ENCODE results near the gene PSAP.

PSAP gene

GRCh38 chr10:71820966-71821365, 30.1 kb downstream of the PSAP start:
- Histone ChIP-seq H3K27ac (ENCODE audit: insufficient read depth in 1 of 2, low read depth in 1 of 2, low read length in 2 of 2, poor library complexity in 1 of 2, severe bottlenecking in 2 of 2) (no peak overlapping the region), H3K4me1 (ENCODE audit: control extremely low read depth in 1 of 4, control insufficient read depth in 4 of 4, insufficient read depth in 4 of 4, low read length in 3 of 4) (peaks cover 0 to 10% (median 0%) of the 10 kb centered on the region in 4 experiments), H3K36me3 (ENCODE audit: control insufficient read depth in 4 of 4, insufficient read depth in 4 of 4, low read length in 3 of 4) (peaks cover 20 to 90% (median 70%) of the 10 kb centered on the region in 4 experiments), H3K9me3 (ENCODE audit: control extremely low read depth in 1 of 5, control insufficient read depth in 4 of 5, insufficient read depth in 2 of 5, low read depth in 1 of 5, low read length in 4 of 5) (no peaks in the 10 kb centered on the region), H3K27me3 (replicated peaks in 2 of 5; ENCODE audit: control insufficient read depth in 4 of 5, insufficient read depth in 5 of 5, low read length in 4 of 5) (no peaks in the 10 kb centered on the region), H3K4me3 (ENCODE audit: control insufficient read depth in 1 of 7, extremely low read depth in 1 of 7, insufficient read depth in 4 of 7, low read depth in 2 of 7, low read length in 6 of 7) (no peak overlapping the region)
- DNase-seq = no peak
- ChIA-PET CTCF (no interaction called here), POLR2A (no interaction called here)
- 100% methylated on average over 2 of the region's 8 CpGs for WGBS (ENCODE audit: insufficient coverage)

GRCh38 chr10:71819985-71820384, 31.1 kb downstream of the PSAP start:
- Histone ChIP-seq H3K27ac (ENCODE audit: insufficient read depth in 1 of 2, low read depth in 1 of 2, low read length in 2 of 2, poor library complexity in 1 of 2, severe bottlenecking in 2 of 2) (no peak overlapping the region), H3K9me3 (ENCODE audit: control extremely low read depth in 1 of 5, control insufficient read depth in 4 of 5, insufficient read depth in 2 of 5, low read depth in 1 of 5, low read length in 4 of 5) (no peaks in the 10 kb centered on the region), H3K4me3 (ENCODE audit: control insufficient read depth in 1 of 7, extremely low read depth in 1 of 7, insufficient read depth in 4 of 7, low read depth in 2 of 7, low read length in 6 of 7) (no peak overlapping the region), H3K4me1 (ENCODE audit: control extremely low read depth in 1 of 4, control insufficient read depth in 4 of 4, insufficient read depth in 4 of 4, low read length in 3 of 4) (peaks cover 0 to 10% (median 0%) of the 10 kb centered on the region in 4 experiments), H3K36me3 (ENCODE audit: control insufficient read depth in 4 of 4, insufficient read depth in 4 of 4, low read length in 3 of 4) (peaks cover 19 to 87% (median 65%) of the 10 kb centered on the region in 4 experiments), H3K27me3 (replicated peaks in 2 of 5; ENCODE audit: control insufficient read depth in 4 of 5, insufficient read depth in 5 of 5, low read length in 4 of 5) (no peaks in the 10 kb centered on the region)
- 97% methylated on average over 5 of the region's 6 CpGs for WGBS (ENCODE audit: insufficient coverage)
- CTCF ChIA-PET = interaction anchor here (0.6 to 3.0 kb wide), 4 partner anchors 9 to 248 kb away, joined by 3 to 8 read pairs (median 5); no protein-coding TSS in a partner anchor
- POLR2A ChIA-PET = no interaction called here
- no peak for DNase-seq

- no peaks in the 10 kb centered on the region for H3K27me3 ChIP-seq (replicated peaks in 2 of 5; ENCODE audit: control insufficient read depth in 4 of 5, insufficient read depth in 5 of 5, low read length in 4 of 5)
- no peaks in the 10 kb centered on the region for H3K9me3 ChIP-seq (ENCODE audit: control extremely low read depth in 1 of 5, control insufficient read depth in 4 of 5, insufficient read depth in 2 of 5, low read depth in 1 of 5, low read length in 4 of 5)
- H3K27ac ChIP-seq (ENCODE audit: insufficient read depth in 1 of 2, low read depth in 1 of 2, low read length in 2 of 2, poor library complexity in 1 of 2, severe bottlenecking in 2 of 2) = no peak overlapping the region
- peaks cover 0 to 10% (median 0%) of the 10 kb centered on the region in 4 experiments for H3K4me1 ChIP-seq (ENCODE audit: control extremely low read depth in 1 of 4, control insufficient read depth in 4 of 4, insufficient read depth in 4 of 4, low read length in 3 of 4)
- over 99% methylated on average over 18 of the region's 18 CpGs for WGBS (ENCODE audit: insufficient coverage)
- ChIA-PET CTCF (interaction anchor here (0.6 to 3.0 kb wide), 5 partner anchors 10 to 247 kb away, joined by 3 to 8 read pairs (median 4); no protein-coding TSS in a partner anchor), POLR2A (no interaction called here)
- DNase-seq = no peak
- H3K4me3 ChIP-seq (ENCODE audit: control insufficient read depth in 1 of 7, extremely low read depth in 1 of 7, insufficient read depth in 4 of 7, low read depth in 2 of 7, low read length in 6 of 7) = no peak overlapping the region
- H3K36me3 ChIP-seq (ENCODE audit: control insufficient read depth in 4 of 4, insufficient read depth in 4 of 4, low read length in 3 of 4) = peaks cover 16 to 83% (median 63%) of the 10 kb centered on the region in 4 experiments
Observed at GRCh38 chr10:71819441-71819861, 31.6 kb downstream of the PSAP start.

GRCh38 chr10:71818674-71819260, 32.3 kb downstream of the PSAP start:
- peaks cover 0 to 10% (median 0%) of the 10 kb centered on the region in 4 experiments for H3K4me1 ChIP-seq (ENCODE audit: control extremely low read depth in 1 of 4, control insufficient read depth in 4 of 4, insufficient read depth in 4 of 4, low read length in 3 of 4)
- ChIA-PET CTCF (interaction anchor here (1.3 to 3.0 kb wide), 6 partner anchors 10 to 121 kb away, joined by 4 to 10 read pairs (median 6); no protein-coding TSS in a partner anchor), POLR2A (no interaction called here)
- H3K27me3 ChIP-seq (replicated peaks in 2 of 5; ENCODE audit: control insufficient read depth in 4 of 5, insufficient read depth in 5 of 5, low read length in 4 of 5) = no peaks in the 10 kb centered on the region
- H3K9me3 ChIP-seq (ENCODE audit: control extremely low read depth in 1 of 5, control insufficient read depth in 4 of 5, insufficient read depth in 2 of 5, low read depth in 1 of 5, low read length in 4 of 5) = no peaks in the 10 kb centered on the region
- H3K4me3 ChIP-seq (ENCODE audit: control insufficient read depth in 1 of 7, extremely low read depth in 1 of 7, insufficient read depth in 4 of 7, low read depth in 2 of 7, low read length in 6 of 7) = no peak overlapping the region
- H3K36me3 ChIP-seq (ENCODE audit: control insufficient read depth in 4 of 4, insufficient read depth in 4 of 4, low read length in 3 of 4) = peaks cover 15 to 76% (median 58%) of the 10 kb centered on the region in 4 experiments
- DNase-seq = no peak
- 98% methylated on average over 8 of the region's 14 CpGs for WGBS (ENCODE audit: insufficient coverage)
- H3K27ac ChIP-seq (ENCODE audit: insufficient read depth in 1 of 2, low read depth in 1 of 2, low read length in 2 of 2, poor library complexity in 1 of 2, severe bottlenecking in 2 of 2) = no peak overlapping the region

GRCh38 chr10:71817831-71818655, 33.0 kb downstream of the PSAP start:
- Histone ChIP-seq H3K27ac (ENCODE audit: insufficient read depth in 1 of 2, low read depth in 1 of 2, low read length in 2 of 2, poor library complexity in 1 of 2, severe bottlenecking in 2 of 2) (no peak overlapping the region), H3K36me3 (ENCODE audit: control insufficient read depth in 4 of 4, insufficient read depth in 4 of 4, low read length in 3 of 4) (peaks cover 15 to 69% (median 53%) of the 10 kb centered on the region in 4 experiments), H3K27me3 (replicated peaks in 2 of 5; ENCODE audit: control insufficient read depth in 4 of 5, insufficient read depth in 5 of 5, low read length in 4 of 5) (no peaks in the 10 kb centered on the region), H3K4me3 (ENCODE audit: control insufficient read depth in 1 of 7, extremely low read depth in 1 of 7, insufficient read depth in 4 of 7, low read depth in 2 of 7, low read length in 6 of 7) (no peak overlapping the region), H3K9me3 (ENCODE audit: control extremely low read depth in 1 of 5, control insufficient read depth in 4 of 5, insufficient read depth in 2 of 5, low read depth in 1 of 5, low read length in 4 of 5) (no peaks in the 10 kb centered on the region), H3K4me1 (ENCODE audit: control extremely low read depth in 1 of 4, control insufficient read depth in 4 of 4, insufficient read depth in 4 of 4, low read length in 3 of 4) (peaks cover 0 to 10% (median 0%) of the 10 kb centered on the region in 4 experiments)
- DNase-seq = no peak
- ChIA-PET CTCF (interaction anchor here (0.5 to 3.0 kb wide), 9 partner anchors 11 to 1062 kb away, joined by 3 to 10 read pairs (median 4); no protein-coding TSS in a partner anchor), POLR2A (interaction anchor here (1.2 kb wide), 1 partner anchor 20 kb away, joined by 3 read pairs; no protein-coding TSS in a partner anchor)
- WGBS (ENCODE audit: insufficient coverage) = 91% methylated on average over 3 of the region's 9 CpGs

- DNase-seq = no peak
- POLR2A ChIA-PET = interaction anchor here (1.2 kb wide), 1 partner anchor 21 kb away, joined by 3 read pairs; no protein-coding TSS in a partner anchor
- H3K27me3 ChIP-seq (replicated peaks in 2 of 5; ENCODE audit: control insufficient read depth in 4 of 5, insufficient read depth in 5 of 5, low read length in 4 of 5) = no peaks in the 10 kb centered on the region
- CTCF ChIA-PET = interaction anchor here (1.0 to 3.0 kb wide), 10 partner anchors 8 to 108 kb away, joined by 3 to 10 read pairs (median 4); no protein-coding TSS in a partner anchor
- WGBS (ENCODE audit: insufficient coverage) = 100% methylated on average over 4 of the region's 8 CpGs
- H3K36me3 ChIP-seq (ENCODE audit: control insufficient read depth in 4 of 4, insufficient read depth in 4 of 4, low read length in 3 of 4) = peaks cover 15 to 68% (median 52%) of the 10 kb centered on the region in 4 experiments
- H3K9me3 ChIP-seq (ENCODE audit: control extremely low read depth in 1 of 5, control insufficient read depth in 4 of 5, insufficient read depth in 2 of 5, low read depth in 1 of 5, low read length in 4 of 5) = no peaks in the 10 kb centered on the region
- H3K4me3 ChIP-seq (ENCODE audit: control insufficient read depth in 1 of 7, extremely low read depth in 1 of 7, insufficient read depth in 4 of 7, low read depth in 2 of 7, low read length in 6 of 7) = no peak overlapping the region
- H3K4me1 ChIP-seq (ENCODE audit: control extremely low read depth in 1 of 4, control insufficient read depth in 4 of 4, insufficient read depth in 4 of 4, low read length in 3 of 4) = peaks cover 0 to 8% (median 1%) of the 10 kb centered on the region in 4 experiments
- no peak overlapping the region for H3K27ac ChIP-seq (ENCODE audit: insufficient read depth in 1 of 2, low read depth in 1 of 2, low read length in 2 of 2, poor library complexity in 1 of 2, severe bottlenecking in 2 of 2)
Observed at GRCh38 chr10:71816936-71817618, 34.0 kb downstream of the PSAP start.

Measured in common myeloid progenitor, CD34-positive (primary cell).